IMR-90 (cell line): ENCODE results near the gene PCDHGB5. TPM values are rescaled to one million over a fixed set of nuclear protein-coding genes. Genes with fewer than 3 reads are reported as not detected.
A peak's percentile ranks its signal among the peaks of the same experiment; 100 is the strongest.

ENCODE experiments used
- ATAC-seq: fragments of 200-7000 bp; cut with Tn5 transposase; 2 replicates; pipeline ENCODE4 v1.9.1; 2020; ENCODE audit warnings: low read depth, mild to moderate bottlenecking, moderate library complexity
- BruUV-seq: library from RNA; stranded (reverse); fragments of 400-500 nt; replicated peaks from 2 replicates; lab custom pipeline; 2021; lab: Mats Ljungman, UMichigan
- CTCF ChIA-PET: fragments of 300-600 bp; formaldehyde crosslinking; extraction: SDS; loops from one replicate; lab custom pipeline; 2021; ENCODE audit warnings: antibody characterized with exemption; lab: Yijun Ruan, JAX
- POLR2A ChIA-PET: fragments of 300-600 bp; sonication (Branson Sonifier 250); formaldehyde crosslinking; loops from one replicate; lab custom pipeline; 2022; ENCODE audit warnings: antibody characterized with exemption; ENCODE audit not compliant: unreplicated experiment; lab: Charles Lee
- DNase-seq: peaks from one replicate; pipeline ENCODE4 v3.0.0; 2013
- H2AFZ ChIP-seq: replicated peaks from 2 replicates; pipeline ENCODE3; 2013; ENCODE audit warnings: low read length, mild to moderate bottlenecking; ENCODE audit not compliant: poor library complexity
- H2AK5ac ChIP-seq: 2 replicates; pipeline ENCODE4 v1.6.1; 2013; ENCODE audit warnings: low read depth, low read length, inconsistent platforms
- H2AK9ac ChIP-seq: replicated peaks from 2 replicates; pipeline ENCODE3; 2013; ENCODE audit warnings: mild to moderate bottlenecking, low read depth, low read length, moderate library complexity; ENCODE audit not compliant: poor library complexity
- H2BK120ac ChIP-seq: 2 replicates; pipeline ENCODE4 v1.6.1; 2013; ENCODE audit warnings: low read depth, low read length, inconsistent platforms
- H2BK15ac ChIP-seq: 3 replicates; pipeline ENCODE4 v1.6.1; 2013; ENCODE audit warnings: low read depth, low read length, inconsistent platforms
- H2BK20ac ChIP-seq: 2 replicates; pipeline ENCODE4 v1.6.1; 2013; ENCODE audit warnings: low read depth, mild to moderate bottlenecking, inconsistent platforms, low read length, moderate library complexity
- H2BK5ac ChIP-seq: 2 replicates; pipeline ENCODE4 v1.6.1; 2013; ENCODE audit warnings: mild to moderate bottlenecking, low read depth, low read length, inconsistent platforms; ENCODE audit not compliant: poor library complexity, severe bottlenecking
- H3K14ac ChIP-seq: replicated peaks from 2 replicates; pipeline ENCODE4 v1.6.1; 2013; ENCODE audit warnings: low read depth, low read length, inconsistent platforms
- H3K18ac ChIP-seq: 2 replicates; pipeline ENCODE4 v1.6.1; 2013; ENCODE audit warnings: low read depth, low read length, control low read depth
- H3K23ac ChIP-seq: 2 replicates; pipeline ENCODE4 v1.6.1; 2013; ENCODE audit warnings: low read depth, low read length, inconsistent platforms
- H3K27ac ChIP-seq: 2 replicates; pipeline ENCODE4 v1.5.1; 2013; ENCODE audit warnings: mild to moderate bottlenecking, control low read depth, low read length; ENCODE audit not compliant: insufficient read depth
- H3K27me3 ChIP-seq: 2 replicates; pipeline ENCODE4 v1.6.1; 2013; ENCODE audit warnings: low read length; ENCODE audit not compliant: control insufficient read depth, insufficient read depth
- H3K36me3 ChIP-seq: 2 replicates; pipeline ENCODE4 v1.6.1; 2013; ENCODE audit warnings: low read length, mixed read lengths; ENCODE audit not compliant: control insufficient read depth, insufficient read depth
- H3K4ac ChIP-seq: 2 replicates; pipeline ENCODE4 v1.6.1; 2013; ENCODE audit warnings: low read depth, low read length, inconsistent platforms
- H3K4me1 ChIP-seq: 2 replicates; pipeline ENCODE4 v1.6.1; 2013; ENCODE audit warnings: low read length, mixed read lengths; ENCODE audit not compliant: control insufficient read depth, insufficient read depth
- H3K4me2 ChIP-seq: 2 replicates; pipeline ENCODE4 v1.6.1; 2013; ENCODE audit warnings: low read depth, mild to moderate bottlenecking, control low read depth, low read length, moderate library complexity
- H3K4me3 ChIP-seq: 2 replicates; pipeline ENCODE4 v1.5.1; 2013; ENCODE audit warnings: low read depth, mild to moderate bottlenecking, control low read depth, low read length, moderate library complexity; ENCODE audit not compliant: insufficient read depth
- H3K56ac ChIP-seq: 2 replicates; pipeline ENCODE4 v1.6.1; 2013; ENCODE audit warnings: low read length, inconsistent platforms; ENCODE audit not compliant: insufficient read depth; ENCODE audit errors: extremely low read depth
- H3K79me1 ChIP-seq, 2 experiments: 2 replicates each; pipeline ENCODE4 v1.6.1; 2013; ENCODE audit warnings: low read length in 2 of 2, inconsistent platforms in 1 of 2, low read depth in 1 of 2
- H3K9ac ChIP-seq: 2 replicates; pipeline ENCODE4 v1.6.1; 2013; ENCODE audit warnings: low read depth, low read length, control low read depth
- H3K9me1 ChIP-seq: 2 replicates; pipeline ENCODE4 v1.6.1; 2013; ENCODE audit warnings: low read length, inconsistent platforms; ENCODE audit not compliant: insufficient read depth
- H3K9me3 ChIP-seq: 2 replicates; pipeline ENCODE4 v1.6.1; 2013; ENCODE audit warnings: low read length; ENCODE audit not compliant: control insufficient read depth, insufficient read depth
- H4K20me1 ChIP-seq: 2 replicates; pipeline ENCODE4 v1.6.1; 2013; ENCODE audit warnings: low read length, inconsistent platforms; ENCODE audit not compliant: insufficient read depth
- H4K5ac ChIP-seq: 2 replicates; pipeline ENCODE4 v1.6.1; 2013; ENCODE audit warnings: mild to moderate bottlenecking, low read depth, low read length, control low read depth
- H4K8ac ChIP-seq, 2 experiments: 2 replicates each; pipeline ENCODE4 v1.6.1; 2013; ENCODE audit warnings: low read depth in 2 of 2, low read length in 2 of 2, control low read depth in 1 of 2, inconsistent platforms in 1 of 2
- H4K91ac ChIP-seq: 2 replicates; pipeline ENCODE4 v1.6.1; 2013; ENCODE audit warnings: low read depth, low read length, inconsistent platforms; ENCODE audit not compliant: insufficient read depth
- CTCF ChIP-seq: conservative IDR thresholded peaks from 2 replicates; pipeline ENCODE4 v1.5.1; 2012; ENCODE audit warnings: mild to moderate bottlenecking, low read depth, low read length, improper control_type of control experiment
- NFE2L2 ChIP-seq: fragments of 150-350 bp; IDR thresholded peaks from 2 replicates; pipeline ENCODE4 v1.6.1; 2016; ENCODE audit warnings: low read depth, mild to moderate bottlenecking, low read length
- RAD21 ChIP-seq: IDR thresholded peaks from 2 replicates; pipeline ENCODE4 v1.6.1; 2012; ENCODE audit warnings: low read length, improper control_type of control experiment
- WGBS, 2 experiments: methylation state at CpG; one replicate each; pipeline versions ENCODE4 v1.1.5 to v1.1.7; 2013; ENCODE audit warnings: missing lambda C conversion rate in 2 of 2; ENCODE audit not compliant: insufficient read length in 1 of 2; ENCODE audit errors: extremely low coverage in 2 of 2; 5-methylcytosine and 5-hydroxymethylcytosine counted together
- dilution Hi-C: fragments of 300-500 bp; cut with HindIII; formaldehyde crosslinking; loops from one replicate; pipeline ENCODE4 v1.14.3; 2018; ENCODE audit warnings: low sequenced_read_pairs; ENCODE audit not compliant: unreplicated experiment
- in situ Hi-C: fragments of 300-500 bp; cut with MboI; formaldehyde crosslinking; loops from 3 replicates; pipeline ENCODE4 v1.14.3; 2019; ENCODE audit warnings: low sequenced_read_pairs, inconsistent platforms, mixed read lengths
- intact Hi-C: fragments of 100-400 bp; cut with micrococcal nuclease; formaldehyde crosslinking; loops from 2 replicates; pipeline ENCODE4 v1.10.0; 2022
- polyA plus RNA-seq, 3 experiments: library from polyadenylated mRNA; depleted of rRNA; stranded (reverse); fragments of >200 nt; gene quantifications; 2 replicates each; pipeline ENCODE4 v1.2.3, GENCODE V29; 2012; ENCODE audit warnings: low replicate concordance in 1 of 3
- total RNA-seq: library from RNA; depleted of rRNA; stranded (reverse); fragments of >200 nt; gene quantifications from 2 replicates; pipeline ENCODE4 v1.2.3, GENCODE V29; 2012

Gene PCDHGB5
- total and polyA plus RNA-seq, 2 of the 4 experiments (the other 2 are of a cell fraction), result 17.2 to 20.0 TPM

DNA sequence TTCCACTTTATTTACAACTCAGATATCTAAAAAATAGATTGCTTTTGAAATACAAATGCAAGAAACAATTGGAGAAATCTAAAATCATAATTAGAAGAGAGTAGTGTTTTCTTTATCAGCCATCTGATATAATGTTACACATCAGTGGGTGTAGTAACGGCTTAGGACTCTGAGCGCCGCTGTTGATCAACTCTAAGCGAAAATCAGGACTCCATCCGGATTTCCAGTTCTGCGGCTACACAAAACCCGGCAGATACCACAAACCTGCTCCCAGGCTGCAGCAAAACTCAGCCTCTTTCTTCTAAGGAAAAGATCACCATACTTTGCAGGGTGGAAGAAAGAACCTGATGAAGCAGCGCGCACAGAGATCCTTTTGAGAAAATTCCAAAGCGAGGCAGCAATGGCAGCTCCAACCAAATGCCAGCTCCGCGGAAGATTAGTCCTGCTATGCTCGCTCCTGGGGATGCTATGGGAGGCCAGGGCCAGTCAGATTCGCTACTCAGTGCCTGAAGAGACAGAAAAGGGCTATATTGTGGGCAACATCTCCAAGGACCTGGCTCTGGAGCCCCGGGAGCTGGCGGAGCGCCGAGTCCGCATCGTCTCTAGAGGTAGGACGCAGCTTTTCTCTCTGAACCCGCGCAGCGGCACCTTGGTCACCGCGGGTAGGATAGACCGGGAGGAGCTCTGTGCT is 5.0 kb downstream of the PCDHGB5 start, which contains the start of gene PCDHGA9:
Gene PCDHGA9 (plus strand): TSS at position 226 of the 691 bp plus-strand sequence. CDS start 175 bp downstream, at position 401.
- in situ Hi-C loops, result no loop called here
- Histone ChIP-seq H2BK5ac (no peak within 1 kb of the TSS), H2AK9ac (no peak within 1 kb of the TSS), H4K8ac (no peak within 1 kb of the TSS), H4K91ac (no peak within 1 kb of the TSS), H3K4me1 (no peaks in the 10 kb centered on the region), H3K79me1 (peaks cover 16 to 26% of the 10 kb centered on the region in 2 experiments), H3K4me2 (no peak within 1 kb of the TSS), H3K18ac (no peak within 1 kb of the TSS), H3K27me3 (no peaks in the 10 kb centered on the region), H4K5ac (no peak within 1 kb of the TSS), H2BK15ac (no peak within 1 kb of the TSS), H3K56ac (no peak within 1 kb of the TSS), H3K9me3 (peaks cover 51% of the 10 kb centered on the region), H3K4me3 (peak within 1 kb of the TSS; percentile 24), H3K4ac (no peak within 1 kb of the TSS), H4K20me1 (no peaks in the 10 kb centered on the region), H2BK20ac (no peak within 1 kb of the TSS), H2BK120ac (no peak within 1 kb of the TSS), H3K23ac (no peak within 1 kb of the TSS), H3K14ac (no peak within 1 kb of the TSS), H2AFZ (peak within 1 kb of the TSS; percentile 9), H3K36me3 (peaks cover 20% of the 10 kb centered on the region), H3K9ac (no peak within 1 kb of the TSS), H2AK5ac (no peak within 1 kb of the TSS), H3K9me1 (no peaks in the 10 kb centered on the region), H3K27ac (no peak within 1 kb of the TSS)
- ATAC-seq, result no peak
- intact Hi-C loops, result no loop called here
- POLR2A ChIA-PET, result no interaction called here
- CTCF ChIA-PET, result interaction anchor here (1.2 kb wide), 1 partner anchor 161 kb away, joined by 4 read pairs; no protein-coding TSS in a partner anchor
- TF ChIP-seq RAD21, result peak; percentile 36
- no peak for TF ChIP-seq NFE2L2
- peak; percentile 43 for TF ChIP-seq CTCF
- 17% methylated on average over 3 of the region's 27 CpGs; no CpG with 5 or more reads in 1 of the 2 experiments for WGBS, 2 experiments
- BruUV-seq, result no TSS peak
- dilution Hi-C loops, result no loop called here
- DNase-seq, result peak; percentile 40
